IPS-15b (cell line): ENCODE data around the gene DOHH.

ENCODE experiments used
- H3K27me3 ChIP-seq: one replicate; pipeline ENCODE4 v1.6.1; 2013; ENCODE audit warnings: low read length; ENCODE audit not compliant: control insufficient read depth, insufficient read depth
- H3K36me3 ChIP-seq: one replicate; pipeline ENCODE4 v1.6.1; 2013; ENCODE audit warnings: low read length; ENCODE audit not compliant: control insufficient read depth, insufficient read depth
- H3K4me1 ChIP-seq: one replicate; pipeline ENCODE4 v1.6.1; 2013; ENCODE audit warnings: mild to moderate bottlenecking, low read length; ENCODE audit not compliant: control insufficient read depth, insufficient read depth
- H3K4me3 ChIP-seq: one replicate; pipeline ENCODE4 v1.5.1; 2013; ENCODE audit warnings: low read depth, low read length
- H3K9ac ChIP-seq: one replicate; pipeline ENCODE4 v1.6.1; 2013; ENCODE audit warnings: low read depth, mild to moderate bottlenecking, low read length
- H3K9me3 ChIP-seq: one replicate; pipeline ENCODE4 v1.6.1; 2013; ENCODE audit warnings: mild to moderate bottlenecking, low read length; ENCODE audit not compliant: control insufficient read depth, insufficient read depth

Gene DOHH

DNA sequence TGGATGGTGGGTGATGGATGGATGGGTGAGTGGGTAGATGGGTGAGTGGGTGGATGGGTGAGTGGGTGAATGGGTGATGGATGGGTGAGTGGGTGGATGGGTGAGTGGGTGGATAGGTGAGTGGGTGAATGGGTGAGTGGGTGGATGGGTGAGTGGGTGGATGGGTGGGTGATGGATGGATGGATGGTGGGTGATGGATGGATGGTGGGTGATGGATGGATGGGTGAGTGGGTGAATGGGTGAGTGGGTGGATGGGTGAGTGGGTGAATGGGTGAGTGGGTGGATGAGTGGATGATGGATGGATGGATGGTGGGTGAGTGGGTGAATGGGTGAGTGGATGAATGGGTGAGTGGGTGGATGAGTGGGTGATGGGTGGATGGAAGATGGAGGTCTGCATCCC, 23.0 kb downstream of the DOHH start:
- no peaks in the 10 kb centered on the region for H3K9me3 ChIP-seq
- no peak overlapping the region for H3K9ac ChIP-seq
- no peak overlapping the region for H3K4me3 ChIP-seq
- peaks cover 8% of the 10 kb centered on the region for H3K27me3 ChIP-seq
- no peaks in the 10 kb centered on the region for H3K36me3 ChIP-seq
- H3K4me1 ChIP-seq, result peaks cover 2% of the 10 kb centered on the region

DNA sequence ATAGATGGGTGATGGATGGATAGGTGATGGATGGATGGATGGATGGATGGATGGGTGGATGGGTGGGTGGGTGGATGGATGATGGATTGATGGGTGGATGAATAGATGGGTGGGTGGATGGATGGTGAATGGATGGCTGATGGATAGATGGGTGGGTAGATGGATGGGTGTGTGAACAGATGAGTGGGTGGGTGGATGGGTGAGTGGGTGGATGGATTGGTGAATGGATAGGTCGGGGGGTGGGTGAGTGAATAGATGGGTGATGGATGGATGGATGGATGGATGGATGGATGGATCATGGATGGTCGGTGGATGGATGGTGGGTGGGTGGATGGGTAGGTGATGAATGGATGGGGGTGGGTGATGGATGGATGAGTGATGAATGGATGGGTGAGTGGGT, 23.6 kb downstream of the DOHH start:
- no peaks in the 10 kb centered on the region for H3K9me3 ChIP-seq
- no peak overlapping the region for H3K4me3 ChIP-seq
- no peaks in the 10 kb centered on the region for H3K36me3 ChIP-seq
- H3K4me1 ChIP-seq, result peaks cover 2% of the 10 kb centered on the region
- H3K27me3 ChIP-seq, result peaks cover 8% of the 10 kb centered on the region
- H3K9ac ChIP-seq, result no peak overlapping the region

DNA sequence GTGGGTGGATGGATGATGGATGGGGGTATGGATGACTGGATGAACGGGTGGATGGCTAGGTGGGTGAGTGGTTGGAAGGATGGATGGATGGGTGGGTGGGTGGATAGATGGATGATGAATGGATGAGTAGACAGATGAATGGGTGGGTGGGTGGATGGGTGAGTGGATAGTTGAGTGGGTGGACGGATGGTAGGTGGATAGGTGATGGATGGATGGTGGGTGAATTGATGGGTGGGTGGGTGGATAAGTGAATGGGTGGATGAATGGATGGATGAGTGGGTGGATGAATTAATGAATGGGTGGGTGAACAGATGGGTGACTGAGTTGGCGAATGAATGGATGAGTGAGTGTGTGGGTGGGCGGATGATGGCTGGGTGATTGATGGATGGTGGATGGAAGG, 25.0 kb downstream of the DOHH start:
- Histone ChIP-seq H3K36me3 (no peaks in the 10 kb centered on the region), H3K4me3 (no peak overlapping the region)

DNA sequence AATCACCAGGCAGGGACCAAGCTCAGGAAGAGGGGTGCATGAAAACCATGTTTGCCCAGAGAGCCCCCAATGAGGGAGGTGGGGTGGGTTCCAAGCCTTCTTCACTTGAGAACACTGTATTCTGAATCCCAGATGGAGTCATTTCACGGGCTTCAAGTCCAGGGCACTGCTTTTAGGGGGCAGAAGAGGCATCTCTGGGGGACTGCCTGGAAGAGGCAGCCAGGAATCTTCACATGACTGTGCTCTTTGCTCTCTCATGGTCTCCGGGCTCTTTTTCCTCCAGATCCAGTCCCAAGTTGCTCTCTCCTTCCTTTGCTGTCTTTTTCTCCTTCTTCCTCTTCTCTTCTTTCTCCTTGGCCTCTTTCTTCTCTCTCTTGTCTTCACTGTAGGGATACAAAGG, 25.9 kb downstream of the DOHH start:
- Histone ChIP-seq H3K4me3 (no peak overlapping the region), H3K9me3 (no peaks in the 10 kb centered on the region), H3K4me1 (no peaks in the 10 kb centered on the region)

More for the DNA sequence above, 25.0 kb downstream of the DOHH start:
- no peaks in the 10 kb centered on the region for H3K9me3 ChIP-seq
- H3K4me1 ChIP-seq, result no peaks in the 10 kb centered on the region
- H3K27me3 ChIP-seq, result peaks cover 11% of the 10 kb centered on the region
- H3K9ac ChIP-seq, result no peak overlapping the region

DNA sequence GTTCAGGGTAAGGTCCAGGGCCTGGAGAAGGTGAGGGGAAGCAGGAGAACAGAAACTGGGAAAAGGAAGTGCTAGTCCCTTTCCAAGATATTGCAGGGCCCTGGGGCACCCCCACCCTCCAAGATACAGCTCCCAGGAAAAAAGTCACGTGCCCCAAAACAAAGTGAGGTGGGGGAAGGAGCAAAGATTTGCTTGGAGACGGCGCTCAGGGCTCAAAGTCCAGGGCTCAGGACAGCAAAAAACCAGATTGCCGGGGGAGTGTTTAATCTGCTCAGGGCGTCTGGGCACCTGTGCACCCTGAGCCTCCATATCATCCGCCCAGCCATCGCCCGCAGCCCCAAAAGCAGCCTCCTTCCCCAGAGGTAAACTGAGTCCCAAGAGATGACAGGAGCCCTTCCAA, 26.5 kb downstream of the DOHH start:
- Histone ChIP-seq H3K36me3 (no peaks in the 10 kb centered on the region), H3K4me1 (no peaks in the 10 kb centered on the region), H3K9ac (no peak overlapping the region), H3K27me3 (peaks cover 25% of the 10 kb centered on the region), H3K9me3 (no peaks in the 10 kb centered on the region), H3K4me3 (no peak overlapping the region)

More for the DNA sequence above, 25.9 kb downstream of the DOHH start:
- Histone ChIP-seq H3K9ac (no peak overlapping the region), H3K36me3 (no peaks in the 10 kb centered on the region), H3K27me3 (peaks cover 19% of the 10 kb centered on the region)

DNA sequence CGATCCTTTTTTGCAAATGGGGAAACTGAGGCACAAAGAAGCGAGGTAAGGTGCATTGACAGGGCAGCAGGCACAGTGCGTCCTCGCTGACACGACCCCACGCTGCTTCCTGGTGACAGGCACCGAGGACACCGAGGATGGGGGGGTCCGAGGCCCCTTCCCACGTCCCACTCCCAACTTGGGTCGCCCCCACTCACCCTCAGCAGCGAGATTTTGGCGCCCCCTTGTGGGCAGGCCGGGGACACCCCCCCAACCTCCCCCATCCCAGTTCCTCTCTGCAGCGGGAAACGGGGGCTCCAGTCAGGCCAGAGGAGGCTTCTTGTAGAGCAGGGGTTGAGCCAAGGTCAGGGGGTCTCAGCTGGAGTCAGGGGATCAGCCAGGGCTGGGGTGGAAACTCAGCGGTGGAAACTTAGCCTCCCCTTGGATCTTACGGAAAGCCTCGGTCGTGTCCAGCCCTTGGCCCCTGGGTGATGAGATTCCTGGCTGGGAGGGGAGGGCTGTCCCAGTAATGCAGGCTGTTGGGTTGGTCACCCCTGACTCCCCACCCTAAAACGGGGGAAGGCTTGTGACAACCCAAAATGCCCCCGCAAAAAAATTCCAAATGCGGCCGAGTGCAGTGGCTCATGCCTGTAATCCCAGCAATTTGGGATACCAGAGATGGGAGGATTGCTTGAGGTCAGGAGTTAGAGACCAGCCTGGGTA, 28.4 kb downstream of the DOHH start:
- Histone ChIP-seq H3K9me3 (no peaks in the 10 kb centered on the region), H3K4me1 (no peaks in the 10 kb centered on the region), H3K27me3 (peaks cover 19% of the 10 kb centered on the region), H3K9ac (no peak overlapping the region), H3K4me3 (no peak overlapping the region), H3K36me3 (no peaks in the 10 kb centered on the region)

DNA sequence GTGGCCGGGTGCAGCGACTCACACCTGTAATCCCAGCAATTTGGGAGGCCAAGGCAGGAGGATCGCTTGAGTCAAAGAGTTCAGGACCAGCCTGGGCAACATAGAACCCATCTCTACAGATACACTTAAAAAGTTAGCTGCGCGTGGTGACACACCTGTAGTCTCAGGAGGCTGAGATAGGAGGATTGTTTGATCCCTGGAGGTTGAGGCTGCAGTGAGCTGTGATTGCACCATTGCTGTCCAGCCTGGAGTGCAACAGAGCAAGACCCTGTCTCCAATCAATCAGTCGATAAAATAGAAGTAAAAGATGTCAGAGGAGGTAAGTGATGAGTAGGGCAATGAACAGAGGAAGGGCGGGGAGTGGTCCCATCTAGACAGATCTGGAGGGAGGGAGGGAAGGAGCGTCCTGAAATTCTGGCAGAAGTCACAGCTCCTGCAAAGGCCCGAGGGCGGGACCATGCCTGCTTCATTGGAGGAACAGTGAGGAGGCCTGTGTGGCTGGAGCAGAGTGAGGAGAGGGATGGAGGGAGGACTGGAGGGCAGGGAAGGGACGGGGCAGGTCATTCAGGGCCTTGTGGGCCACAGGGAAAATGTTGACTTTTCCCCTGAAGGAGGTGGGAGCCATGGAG, 29.9 kb downstream of the DOHH start:
- Histone ChIP-seq H3K36me3 (no peaks in the 10 kb centered on the region), H3K9me3 (no peaks in the 10 kb centered on the region), H3K4me3 (no peak overlapping the region), H3K4me1 (no peaks in the 10 kb centered on the region), H3K9ac (no peak overlapping the region), H3K27me3 (peaks cover 28% of the 10 kb centered on the region)

DNA sequence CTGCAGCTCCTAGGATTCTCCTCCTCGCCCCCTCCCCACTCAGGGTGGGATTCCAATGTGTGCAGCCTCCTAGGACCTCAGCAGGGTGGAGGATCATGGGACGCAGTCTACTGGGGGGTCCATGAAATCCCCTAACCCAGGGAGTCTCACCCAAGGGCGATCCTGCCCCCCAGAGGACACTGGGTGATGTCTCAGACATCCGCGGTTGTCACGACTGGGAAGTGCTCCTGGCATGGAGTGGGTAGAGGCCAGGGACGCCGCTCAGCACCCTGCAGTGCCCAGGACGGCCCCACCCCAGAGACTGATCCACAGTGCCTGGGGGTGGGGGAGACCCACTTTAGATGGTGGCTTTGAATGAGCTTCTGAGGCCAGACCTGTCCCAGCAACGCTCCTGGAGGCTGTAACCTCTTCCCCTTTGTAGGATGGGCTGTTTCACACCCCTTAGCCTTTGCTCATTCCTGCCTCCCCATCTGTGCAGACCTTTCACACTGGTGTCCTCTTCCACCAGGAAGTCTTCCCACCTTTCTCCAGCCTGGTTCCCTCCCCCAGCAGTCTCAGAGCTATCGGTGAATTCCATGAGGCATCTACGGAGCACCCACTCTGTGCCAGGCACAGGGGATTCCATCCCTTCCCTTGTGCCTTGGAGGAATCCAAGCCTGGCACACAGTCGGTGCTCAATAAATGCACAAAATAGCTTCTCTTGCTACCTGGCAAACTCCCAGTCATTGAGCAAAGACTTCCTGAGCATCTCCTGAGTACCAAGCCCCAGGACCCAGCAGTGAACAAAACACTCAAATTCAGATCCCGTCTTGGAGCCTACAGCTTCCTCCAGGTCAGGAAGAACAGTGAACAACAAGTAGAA, 30.6 kb downstream of the DOHH start:
- H3K9ac ChIP-seq, result no peak overlapping the region
- H3K4me3 ChIP-seq, result no peak overlapping the region
- no peaks in the 10 kb centered on the region for H3K9me3 ChIP-seq
- no peaks in the 10 kb centered on the region for H3K4me1 ChIP-seq
- H3K27me3 ChIP-seq, result peaks cover 28% of the 10 kb centered on the region
- no peaks in the 10 kb centered on the region for H3K36me3 ChIP-seq

DNA sequence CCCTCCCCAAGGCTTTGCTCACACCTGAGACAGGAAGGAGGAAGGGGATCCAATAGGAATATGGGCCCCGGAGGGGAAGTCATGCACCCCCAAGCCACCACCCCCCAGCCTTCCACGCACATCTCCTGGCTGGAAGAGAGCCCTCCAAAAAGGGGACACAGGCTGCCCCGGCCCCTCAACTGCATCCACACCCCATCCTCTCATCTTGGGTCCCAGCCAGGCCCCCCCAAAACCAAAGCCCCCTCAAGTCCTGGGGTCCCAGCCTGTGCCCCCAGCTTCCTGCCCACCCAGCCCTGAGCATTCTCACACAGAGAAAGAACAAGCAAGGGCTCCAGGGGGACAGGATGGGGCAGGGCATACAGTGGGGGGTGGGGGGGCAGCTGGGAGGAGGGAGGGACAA, 32.3 kb downstream of the DOHH start:
- H3K4me3 ChIP-seq, result no peak overlapping the region
- H3K9me3 ChIP-seq, result no peaks in the 10 kb centered on the region
- no peak overlapping the region for H3K9ac ChIP-seq
- no peaks in the 10 kb centered on the region for H3K4me1 ChIP-seq
- H3K36me3 ChIP-seq, result no peaks in the 10 kb centered on the region
- H3K27me3 ChIP-seq, result peaks cover 34% of the 10 kb centered on the region

DNA sequence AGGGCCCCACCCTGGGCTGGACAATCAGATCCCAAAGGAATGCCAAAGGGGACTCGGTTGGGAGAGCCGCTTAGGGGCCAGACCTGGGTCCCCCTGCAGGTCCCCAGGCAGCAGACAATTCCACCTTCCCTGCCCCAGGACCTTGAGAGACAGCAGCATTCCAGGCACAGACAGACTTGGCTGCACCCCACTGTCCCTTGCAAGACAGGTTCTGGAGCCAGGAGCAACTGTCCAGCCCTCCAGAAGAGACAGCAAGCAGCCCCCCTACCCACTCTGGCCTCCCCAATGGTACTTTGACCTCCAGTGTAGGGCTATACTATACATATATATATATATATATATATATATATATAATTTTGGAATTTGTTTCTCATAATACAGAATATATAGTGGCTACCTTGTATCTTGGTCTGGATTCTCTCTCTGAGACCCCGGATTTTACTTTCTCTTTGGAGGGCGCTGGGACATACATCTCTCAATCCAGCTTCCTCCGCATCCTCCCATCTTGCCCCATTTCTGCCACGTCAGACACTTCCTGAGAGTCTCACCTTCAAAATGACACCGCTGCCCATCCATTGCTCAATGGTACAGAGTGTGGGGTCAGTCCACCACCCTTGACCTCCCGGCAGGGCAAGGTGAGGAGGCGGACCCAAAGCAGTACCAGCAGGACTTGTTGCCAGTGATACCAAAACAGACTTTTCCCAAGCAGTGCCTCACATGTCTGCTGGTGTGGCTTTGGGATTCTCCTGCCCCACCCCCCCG, 32.9 kb downstream of the DOHH start:
- no peaks in the 10 kb centered on the region for H3K4me1 ChIP-seq
- no peaks in the 10 kb centered on the region for H3K9me3 ChIP-seq
- H3K4me3 ChIP-seq, result no peak overlapping the region
- no peak overlapping the region for H3K9ac ChIP-seq
- peaks cover 40% of the 10 kb centered on the region for H3K27me3 ChIP-seq
- no peaks in the 10 kb centered on the region for H3K36me3 ChIP-seq

DNA sequence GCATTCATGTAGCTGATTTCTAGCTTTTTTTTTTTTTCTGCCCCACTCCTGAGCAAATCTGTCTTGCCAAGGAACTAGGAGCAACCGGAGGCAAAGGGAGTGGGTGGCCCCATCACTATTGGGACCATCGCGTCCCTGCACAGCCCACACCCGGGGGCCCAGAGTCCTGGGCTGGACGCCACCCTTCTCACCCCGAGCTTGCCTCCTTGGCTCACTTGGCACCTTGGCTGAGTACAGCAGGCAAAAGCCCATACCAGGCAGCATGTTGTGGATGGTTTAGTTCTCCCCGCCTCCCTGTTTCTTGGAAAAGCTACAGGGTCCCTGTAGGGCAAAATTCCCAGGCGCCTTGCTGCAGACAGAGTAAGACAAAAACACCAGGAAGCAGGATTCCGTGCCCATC, 33.8 kb downstream of the DOHH start:
- no peak overlapping the region for H3K9ac ChIP-seq
- peaks cover 48% of the 10 kb centered on the region for H3K27me3 ChIP-seq
- H3K36me3 ChIP-seq, result no peaks in the 10 kb centered on the region
- no peaks in the 10 kb centered on the region for H3K4me1 ChIP-seq
- no peak overlapping the region for H3K4me3 ChIP-seq
- H3K9me3 ChIP-seq, result no peaks in the 10 kb centered on the region
